NCI-H1436 (cell line): ENCODE measurements around the gene METTL21C.

ENCODE experiments used
- DNase-seq: peaks from one replicate; lab custom pipeline; 2025; lab: John Stamatoyannopoulos, UW

Gene METTL21C

GRCh38 chr13:102667023-102667422 is 27.8 kb downstream of the METTL21C start:
- no peak for DNase-seq

GRCh38 chr13:102659168-102659713 is 35.6 kb downstream of the METTL21C start:
- DNase-seq: no peak

GRCh38 chr13:102658660-102659059 is 36.2 kb downstream of the METTL21C start:
- DNase-seq: no peak

- no peak for DNase-seq
Measured at GRCh38 chr13:102657630-102658029, 37.2 kb downstream of the METTL21C start.

GRCh38 chr13:102654756-102655155 is 40.1 kb downstream of the METTL21C start:
- no peak for DNase-seq

GRCh38 chr13:102651892-102652291 is 43.0 kb downstream of the METTL21C start:
- no peak for DNase-seq

- DNase-seq: no peak
Measured at GRCh38 chr13:102651392-102651791, 43.5 kb downstream of the METTL21C start.

- DNase-seq: no peak
Measured at GRCh38 chr13:102650444-102650843, 44.4 kb downstream of the METTL21C start.

- DNase-seq: no peak
Measured at GRCh38 chr13:102648046-102648445, 46.8 kb downstream of the METTL21C start.

- no peak for DNase-seq
Measured at GRCh38 chr13:102645701-102646100, 49.1 kb downstream of the METTL21C start.

- no peak for DNase-seq
Measured at GRCh38 chr13:102643656-102644055, 51.2 kb downstream of the METTL21C start.

- DNase-seq: no peak
Measured at GRCh38 chr13:102642475-102642874, 52.4 kb downstream of the METTL21C start.

GRCh38 chr13:102642029-102642428 is 52.8 kb downstream of the METTL21C start:
- DNase-seq: no peak

- DNase-seq: no peak
Measured at GRCh38 chr13:102638741-102639140, 56.1 kb downstream of the METTL21C start.
